Hepatocyte (in vitro differentiated cells): Measurements from ENCODE around the gene ITGB8. TPM values are rescaled to one million over a fixed set of nuclear protein-coding genes. Genes with fewer than 3 reads are reported as not detected.

Source experiments
- DNase-seq: peaks from one replicate; pipeline ENCODE4 v3.0.0-alpha.2; 2016; ENCODE audit warnings: low spot score
- H2AFZ ChIP-seq: fragments of 200-600 bp; sonication (generic); 2 replicates; pipeline ENCODE4 v1.6.0; 2016; ENCODE audit warnings: antibody characterized with exemption, mild to moderate bottlenecking
- H3K27ac ChIP-seq: fragments of 200-600 bp; sonication (generic); 2 replicates; pipeline ENCODE4 v1.5.1; 2016; ENCODE audit warnings: mild to moderate bottlenecking
- H3K27me3 ChIP-seq: fragments of 200-600 bp; sonication (generic); 2 replicates; pipeline ENCODE4 v1.6.1; 2016
- H3K36me3 ChIP-seq: fragments of 200-600 bp; sonication (generic); replicated peaks from 2 replicates; pipeline ENCODE4 v1.5.1; 2016; ENCODE audit warnings: low read depth; ENCODE audit not compliant: insufficient read depth
- H3K4me1 ChIP-seq: fragments of 200-600 bp; sonication (generic); 2 replicates; pipeline ENCODE4 v1.5.1; 2016; ENCODE audit warnings: mild to moderate bottlenecking, moderate library complexity; ENCODE audit not compliant: insufficient read depth
- H3K4me2 ChIP-seq: fragments of 200-600 bp; sonication (generic); 2 replicates; pipeline ENCODE4 v1.6.0; 2016
- H3K4me3 ChIP-seq: fragments of 200-600 bp; sonication (generic); 2 replicates; pipeline ENCODE4 v1.5.1; 2016; ENCODE audit warnings: mild to moderate bottlenecking
- H3K79me2 ChIP-seq: fragments of 200-600 bp; sonication (generic); 2 replicates; pipeline ENCODE4 v1.6.0; 2017; ENCODE audit warnings: mild to moderate bottlenecking
- H3K9me2 ChIP-seq: fragments of 200-600 bp; sonication (generic); replicated peaks from 2 replicates; pipeline ENCODE4 v1.6.0; 2017; ENCODE audit warnings: mild to moderate bottlenecking; ENCODE audit not compliant: insufficient read depth
- H3K9me3 ChIP-seq: fragments of 200-600 bp; sonication (generic); 2 replicates; pipeline ENCODE4 v1.5.1; 2016; ENCODE audit warnings: low read depth, mild to moderate bottlenecking
- H4K20me1 ChIP-seq: fragments of 200-600 bp; sonication (generic); 2 replicates; pipeline ENCODE4 v1.6.0; 2016; ENCODE audit warnings: mild to moderate bottlenecking; ENCODE audit not compliant: insufficient read depth, poor library complexity, severe bottlenecking
- EZH2 ChIP-seq: fragments of 200-600 bp; sonication (generic); IDR thresholded peaks from 2 replicates; pipeline ENCODE4 v1.6.1; 2016; ENCODE audit warnings: antibody characterized with exemption, mild to moderate bottlenecking, borderline replicate concordance
- EZH2phosphoT487 ChIP-seq: fragments of 200-600 bp; sonication (generic); IDR thresholded peaks from one replicate; pipeline ENCODE4 v1.6.1; 2018; ENCODE audit warnings: antibody characterized with exemption, mild to moderate bottlenecking, low read depth, moderate library complexity; ENCODE audit not compliant: unreplicated experiment, severe bottlenecking
- WGBS: methylation state at CpG from one replicate; pipeline ENCODE4 v1.1.6; 2016; ENCODE audit warnings: low lambda C conversion rate; ENCODE audit errors: missing lambda C conversion rate; 5-methylcytosine and 5-hydroxymethylcytosine counted together
- polyA plus RNA-seq: library from polyadenylated mRNA; unstranded; fragments of >200 nt; fragmentation: Nextera tagmentation; extraction: Ambion mirVana; gene quantifications from 2 replicates; pipeline ENCODE4 v1.2.1, GENCODE V29; 2016
- total RNA-seq: library from RNA; depleted of rRNA; stranded (reverse); fragments of >200 nt; gene quantifications from 2 replicates; pipeline ENCODE4 v1.2.3, GENCODE V29; 2014
- TF ChIP-seq, protein P1 (sequence below): fragments of 200-600 bp; sonication (generic); IDR thresholded peaks from 2 replicates; pipeline ENCODE4 v1.5.1; 2016; ENCODE audit warnings: antibody characterized with exemption, mild to moderate bottlenecking; ENCODE audit not compliant: poor library complexity

ITGB8 gene
- total RNA-seq (34.2 and 37.0 TPM in 2 replicates), polyA plus RNA-seq (6.6 and 7.2 TPM in 2 replicates)

DNA sequence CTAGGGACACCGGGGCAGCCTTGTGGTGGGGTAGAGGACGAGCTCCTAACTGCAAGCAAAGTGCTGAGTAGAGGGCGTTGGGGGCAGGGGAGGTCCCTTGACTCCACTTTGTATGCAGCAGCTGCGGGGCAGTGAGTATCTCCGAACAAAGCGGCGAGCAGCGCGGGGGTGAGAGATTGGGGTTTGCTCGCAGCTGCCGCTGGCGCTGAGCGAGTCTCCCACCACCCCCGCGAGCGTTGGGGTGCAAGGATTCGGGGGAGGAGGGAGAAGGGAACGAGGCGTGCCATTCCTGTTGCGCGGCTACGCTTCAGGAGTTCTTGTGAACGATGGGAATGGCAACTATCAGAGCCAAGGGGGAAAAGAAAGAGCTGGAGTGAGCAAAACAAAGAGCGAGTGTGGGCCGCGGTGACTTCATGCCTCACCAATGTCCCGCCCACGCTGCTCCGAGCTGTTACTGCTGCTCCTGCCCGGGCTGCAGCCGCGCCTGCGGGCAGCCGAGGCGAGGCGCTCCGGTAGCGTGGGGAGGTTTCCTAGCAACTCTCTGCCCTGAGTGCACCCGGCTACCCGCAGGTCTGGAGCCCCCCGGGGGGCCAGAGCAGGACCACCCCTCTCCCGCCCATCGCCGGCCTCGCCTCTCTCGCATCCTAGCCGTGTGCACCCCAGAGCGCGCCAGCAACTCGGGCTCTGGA lies at the start of gene ITGB8:
Gene ITGB8, plus strand, starts transcription at position 662 of the 689 bp plus-strand sequence. CDS start 907 bp downstream, outside the sequence.
- Histone ChIP-seq H3K79me2 (peaks cover 44% of the 10 kb centered on the region), H3K27me3 (no peaks in the 10 kb centered on the region), H3K4me1 (no peaks in the 10 kb centered on the region), H3K27ac (peak within 1 kb of the TSS; percentile 98), H3K36me3 (no peaks in the 10 kb centered on the region), H3K4me2 (peak within 1 kb of the TSS; percentile 87), H3K4me3 (peak within 1 kb of the TSS; percentile 86), H3K9me3 (no peaks in the 10 kb centered on the region), H4K20me1 (no peaks in the 10 kb centered on the region), H3K9me2 (no peaks in the 10 kb centered on the region), H2AFZ (peak within 1 kb of the TSS; percentile 84)
- TF ChIP-seq EZH2 (no peak), EZH2phosphoT487 (no peak)
- TF ChIP-seq, protein P1, sequence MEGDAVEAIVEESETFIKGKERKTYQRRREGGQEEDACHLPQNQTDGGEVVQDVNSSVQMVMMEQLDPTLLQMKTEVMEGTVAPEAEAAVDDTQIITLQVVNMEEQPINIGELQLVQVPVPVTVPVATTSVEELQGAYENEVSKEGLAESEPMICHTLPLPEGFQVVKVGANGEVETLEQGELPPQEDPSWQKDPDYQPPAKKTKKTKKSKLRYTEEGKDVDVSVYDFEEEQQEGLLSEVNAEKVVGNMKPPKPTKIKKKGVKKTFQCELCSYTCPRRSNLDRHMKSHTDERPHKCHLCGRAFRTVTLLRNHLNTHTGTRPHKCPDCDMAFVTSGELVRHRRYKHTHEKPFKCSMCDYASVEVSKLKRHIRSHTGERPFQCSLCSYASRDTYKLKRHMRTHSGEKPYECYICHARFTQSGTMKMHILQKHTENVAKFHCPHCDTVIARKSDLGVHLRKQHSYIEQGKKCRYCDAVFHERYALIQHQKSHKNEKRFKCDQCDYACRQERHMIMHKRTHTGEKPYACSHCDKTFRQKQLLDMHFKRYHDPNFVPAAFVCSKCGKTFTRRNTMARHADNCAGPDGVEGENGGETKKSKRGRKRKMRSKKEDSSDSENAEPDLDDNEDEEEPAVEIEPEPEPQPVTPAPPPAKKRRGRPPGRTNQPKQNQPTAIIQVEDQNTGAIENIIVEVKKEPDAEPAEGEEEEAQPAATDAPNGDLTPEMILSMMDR = no peak
- WGBS = under 1% methylated on average over 45 of the region's 50 CpGs
- peak; percentile 95 for DNase-seq

GRCh38 chr7:20282959-20283358 lies 47.7 kb upstream of the ITGB8 start:
- Histone ChIP-seq H3K4me1 (peaks cover 9% of the 10 kb centered on the region), H4K20me1 (no peaks in the 10 kb centered on the region), H3K4me3 (no peak overlapping the region), H3K79me2 (no peaks in the 10 kb centered on the region), H3K36me3 (no peaks in the 10 kb centered on the region), H3K9me3 (no peaks in the 10 kb centered on the region), H3K9me2 (no peaks in the 10 kb centered on the region), H3K27ac (no peak overlapping the region), H2AFZ (no peak overlapping the region), H3K4me2 (no peak overlapping the region), H3K27me3 (no peaks in the 10 kb centered on the region)
- TF ChIP-seq, protein P1 = no peak
- 82% methylated on average over 1 of the region's 1 CpG for WGBS
- DNase-seq = no peak

GRCh38 chr7:20283385-20283784 lies 47.3 kb upstream of the ITGB8 start:
- TF ChIP-seq, protein P1 = no peak
- TF ChIP-seq EZH2phosphoT487 (no peak), EZH2 (no peak)
- Histone ChIP-seq H3K4me2 (no peak overlapping the region), H3K4me1 (peaks cover 9% of the 10 kb centered on the region)

More at GRCh38 chr7:20283385-20283784, 47.3 kb upstream of the ITGB8 start:
- Histone ChIP-seq H3K36me3 (no peaks in the 10 kb centered on the region), H3K79me2 (no peaks in the 10 kb centered on the region), H2AFZ (no peak overlapping the region), H3K27ac (no peak overlapping the region), H3K9me2 (no peaks in the 10 kb centered on the region), H3K4me3 (no peak overlapping the region), H3K27me3 (no peaks in the 10 kb centered on the region), H4K20me1 (no peaks in the 10 kb centered on the region), H3K9me3 (no peaks in the 10 kb centered on the region)
- DNase-seq = no peak
- WGBS = 98% methylated on average over 2 of the region's 2 CpGs
